Measurements from ENCODE around the gene TMEM131.

DNA sequence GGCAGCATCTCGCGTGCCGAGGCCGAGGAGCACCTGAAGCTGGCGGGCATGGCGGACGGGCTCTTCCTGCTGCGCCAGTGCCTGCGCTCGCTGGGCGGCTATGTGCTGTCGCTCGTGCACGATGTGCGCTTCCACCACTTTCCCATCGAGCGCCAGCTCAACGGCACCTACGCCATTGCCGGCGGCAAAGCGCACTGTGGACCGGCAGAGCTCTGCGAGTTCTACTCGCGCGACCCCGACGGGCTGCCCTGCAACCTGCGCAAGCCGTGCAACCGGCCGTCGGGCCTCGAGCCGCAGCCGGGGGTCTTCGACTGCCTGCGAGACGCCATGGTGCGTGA lies 271.7 kb downstream of the TMEM131 start:
- TF ChIP-seq, protein P1, sequence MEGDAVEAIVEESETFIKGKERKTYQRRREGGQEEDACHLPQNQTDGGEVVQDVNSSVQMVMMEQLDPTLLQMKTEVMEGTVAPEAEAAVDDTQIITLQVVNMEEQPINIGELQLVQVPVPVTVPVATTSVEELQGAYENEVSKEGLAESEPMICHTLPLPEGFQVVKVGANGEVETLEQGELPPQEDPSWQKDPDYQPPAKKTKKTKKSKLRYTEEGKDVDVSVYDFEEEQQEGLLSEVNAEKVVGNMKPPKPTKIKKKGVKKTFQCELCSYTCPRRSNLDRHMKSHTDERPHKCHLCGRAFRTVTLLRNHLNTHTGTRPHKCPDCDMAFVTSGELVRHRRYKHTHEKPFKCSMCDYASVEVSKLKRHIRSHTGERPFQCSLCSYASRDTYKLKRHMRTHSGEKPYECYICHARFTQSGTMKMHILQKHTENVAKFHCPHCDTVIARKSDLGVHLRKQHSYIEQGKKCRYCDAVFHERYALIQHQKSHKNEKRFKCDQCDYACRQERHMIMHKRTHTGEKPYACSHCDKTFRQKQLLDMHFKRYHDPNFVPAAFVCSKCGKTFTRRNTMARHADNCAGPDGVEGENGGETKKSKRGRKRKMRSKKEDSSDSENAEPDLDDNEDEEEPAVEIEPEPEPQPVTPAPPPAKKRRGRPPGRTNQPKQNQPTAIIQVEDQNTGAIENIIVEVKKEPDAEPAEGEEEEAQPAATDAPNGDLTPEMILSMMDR (conservative IDR thresholded peaks at IDR 0.05; ENCODE audit: low read depth in 2 of 2), result no peak
- TF ChIP-seq EZH2phosphoT487 (IDR thresholded peaks at IDR 0.05; ENCODE audit: unreplicated experiment) (no peak), EZH2 (IDR thresholded peaks at IDR 0.05; ENCODE audit: low read depth, unreplicated experiment) (no peak)
